K562 (cell line): ENCODE results near the gene SOX15. TPM values are rescaled to one million over a fixed set of nuclear protein-coding genes. Genes with fewer than 3 reads are reported as not detected.

Experiments
- ATAC-seq: fragments of 200-7000 bp; cut with Tn5 transposase; 3 replicates; pipeline ENCODE4 v1.9.1; 2020; ENCODE audit warnings: moderate library complexity
- BruUV-seq: library from RNA; stranded (reverse); fragments of 400-500 nt; replicated peaks from 2 replicates; lab custom pipeline; 2021; lab: Mats Ljungman, UMichigan
- CTCF ChIA-PET: fragments of 300-600 bp; formaldehyde crosslinking; extraction: SDS; loops from one replicate; lab custom pipeline; 2021; ENCODE audit warnings: low intra/inter-chr PET ratio; lab: Yijun Ruan, JAX
- POLR2A ChIA-PET: fragments of 300-600, 350-650 bp; sonication (Branson Sonifier 250); formaldehyde crosslinking; extraction: SDS; loops from one replicate; lab custom pipeline; 2021; ENCODE audit warnings: antibody characterized with exemption, inconsistent platforms; lab: Yijun Ruan, JAX
- DNase-seq, 4 experiments: peaks; one replicate each; pipeline versions ENCODE4 v3.0.0 to v3.0.0-alpha.2; 2011 to 2018; ENCODE audit warnings: low spot score in 3 of 4, mixed read lengths in 3 of 4; ENCODE audit errors: extremely low read depth in 1 of 4
- FAIRE-seq: peaks from 2 replicates; lab custom pipeline; 2011; peaks lifted over from hg19 to GRCh38; lab: Jason Lieb, UNC
- H2AFZ ChIP-seq: 2 replicates; pipeline ENCODE4 v1.6.0; 2011; ENCODE audit warnings: low read depth, low read length, control low read depth, inconsistent platforms
- H3K27ac ChIP-seq: fragments of 200-600 bp; 3 replicates; pipeline ENCODE4 v1.8.0; 2011; ENCODE audit warnings: low read depth, mild to moderate bottlenecking, control low read depth, inconsistent platforms, low read length, moderate library complexity, mixed read lengths; ENCODE audit errors: extremely low read depth
- H3K27me3 ChIP-seq, 2 experiments: fragments of 300-600 bp in 1 of 2; 2 replicates in 1 of 2; 3 replicates in 1 of 2; pipeline versions ENCODE4 v1.6.0 to v1.8.0; 2011; ENCODE audit warnings: inconsistent platforms in 2 of 2, low read length in 2 of 2, mild to moderate bottlenecking in 1 of 2, mixed read lengths in 1 of 2, moderate library complexity in 1 of 2; ENCODE audit not compliant: control insufficient read depth in 2 of 2, insufficient read depth in 2 of 2
- H3K36me3 ChIP-seq: fragments of 300-600 bp; 3 replicates; pipeline ENCODE4 v1.8.0; 2011; ENCODE audit warnings: mild to moderate bottlenecking, low read length, inconsistent platforms; ENCODE audit not compliant: control insufficient read depth, insufficient read depth
- H3K4me1 ChIP-seq, 2 experiments: fragments of 200-600 bp in 1 of 2; replicated peaks in 1 of 2; 2 replicates in 1 of 2; 3 replicates in 1 of 2; pipeline versions ENCODE4 v1.5.1 to v1.8.0; 2011; ENCODE audit warnings: inconsistent platforms in 2 of 2, low read length in 2 of 2, mild to moderate bottlenecking in 1 of 2, mixed read lengths in 1 of 2, moderate library complexity in 1 of 2; ENCODE audit not compliant: control insufficient read depth in 2 of 2, insufficient read depth in 2 of 2
- H3K4me2 ChIP-seq: 2 replicates; pipeline ENCODE4 v1.6.1; 2011; ENCODE audit warnings: low read length, control low read depth, inconsistent platforms, mixed read lengths; ENCODE audit not compliant: insufficient read depth
- H3K4me3 ChIP-seq: fragments of 200-600 bp; sonication (generic), shearing (Covaris generic); 2 replicates; pipeline ENCODE4 v1.5.1; 2016; ENCODE audit warnings: control low read depth, inconsistent platforms
- H3K79me2 ChIP-seq: fragments of 200-600 bp; 3 replicates; pipeline ENCODE4 v1.8.0; 2011; ENCODE audit warnings: low read length, inconsistent platforms; ENCODE audit not compliant: control insufficient read depth, insufficient read depth
- H3K9ac ChIP-seq, 2 experiments: 2 replicates each; pipeline versions ENCODE4 v1.6.0 to v1.6.1; 2011; ENCODE audit warnings: low read depth in 2 of 2, low read length in 2 of 2, control low read depth in 1 of 2, inconsistent platforms in 1 of 2, mild to moderate bottlenecking in 1 of 2, mixed read lengths in 1 of 2; ENCODE audit not compliant: insufficient read depth in 1 of 2
- H3K9me1 ChIP-seq: one replicate; pipeline ENCODE4 v1.6.0; 2011; ENCODE audit warnings: inconsistent platforms, mild to moderate bottlenecking, low read length, moderate library complexity; ENCODE audit not compliant: control insufficient read depth, insufficient read depth
- H3K9me3 ChIP-seq: replicated peaks from 2 replicates; pipeline ENCODE4 v1.5.1; 2011; ENCODE audit warnings: low read depth, low read length, inconsistent platforms; ENCODE audit not compliant: control insufficient read depth, insufficient read depth
- H4K20me1 ChIP-seq: replicated peaks from 2 replicates; pipeline ENCODE4 v1.6.1; 2011; ENCODE audit warnings: low read length, inconsistent platforms, mixed read lengths; ENCODE audit not compliant: control insufficient read depth, insufficient read depth
- FOS ChIP-seq: IDR thresholded peaks from 3 replicates; pipeline ENCODE4 v1.6.1; 2011; ENCODE audit not compliant: insufficient read length; ENCODE audit errors: extremely low read depth
- KDM5B ChIP-seq: fragments of 200-600 bp; sonication (generic); IDR thresholded peaks from 2 replicates; pipeline ENCODE4 v1.6.1; 2012; ENCODE audit warnings: low read depth, mild to moderate bottlenecking, moderate library complexity, low read length, control low read depth, inconsistent platforms; ENCODE audit not compliant: insufficient replicate concordance
- NFIC ChIP-seq: fragments of 450-650 bp; IDR thresholded peaks from 2 replicates; pipeline ENCODE4 v1.6.1; 2017; ENCODE audit warnings: mild to moderate bottlenecking, inconsistent platforms
- NR4A1 ChIP-seq, 2 experiments: fragments of 250-450 bp in 1 of 2; fragments of 450-650 bp in 1 of 2; sonication (Bioruptor Pico) in 1 of 2; IDR thresholded peaks; 2 replicates each; pipeline versions ENCODE4 v1.4.0 to v1.6.1; 2016 to 2020; ENCODE audit warnings: mild to moderate bottlenecking in 2 of 2, missing compliant biosample characterization in 1 of 2, missing genetic modification characterization in 1 of 2, moderate library complexity in 1 of 2
- SLC30A9 ChIP-seq: fragments of 250-450 bp; sonication (Bioruptor Pico); IDR thresholded peaks from 2 replicates; pipeline ENCODE4 v1.8.0; 2022; ENCODE audit warnings: mild to moderate bottlenecking, moderate library complexity
- WGBS: fragments of 100-300 bp; shearing (Covaris generic); methylation state at CpG from one replicate; pipeline ENCODE4 v1.1.6; 2016; ENCODE audit warnings: low coverage, mixed read lengths; ENCODE audit not compliant: insufficient coverage; ENCODE audit errors: missing lambda C conversion rate; 5-methylcytosine and 5-hydroxymethylcytosine counted together
- in situ Hi-C: fragments of 300-500 bp; cut with MboI; formaldehyde crosslinking; loops from 4 replicates; pipeline ENCODE4 v1.15.0; 2018; ENCODE audit warnings: inconsistent platforms, mixed read lengths
- intact Hi-C: fragments of 100-400 bp; cut with micrococcal nuclease; formaldehyde crosslinking; loops from 2 replicates; pipeline ENCODE4 v1.14.2; 2022
- polyA plus RNA-seq, 8 experiments: library from polyadenylated mRNA; depleted of rRNA in 4 of 8; stranded (reverse) in 5 of 8; unstranded in 3 of 8; fragments of >200 nt; fragmentation: Nextera tagmentation in 2 of 8; fragmentation: Illumina TruSeq in 1 of 8; extraction: Ambion mirVana in 2 of 8; extraction: Trizol in 1 of 8; gene quantifications; 2 replicates each; pipeline versions ENCODE4 v1.2.1 to v1.2.3, GENCODE V29; 2011 to 2014; ENCODE audit warnings: inconsistent platforms in 1 of 8, missing spikeins in 1 of 8
- total RNA-seq, 7 experiments: library from RNA; depleted of rRNA in 6 of 7; stranded (reverse); fragments of >200 nt in 6 of 7; fragmentation: Illumina TruSeq in 2 of 7; extraction: Trizol in 2 of 7; gene quantifications; 2 replicates each; pipeline versions ENCODE4 v1.2.1 to v1.2.3, GENCODE V29; 2011 to 2021; ENCODE audit warnings: low replicate concordance in 1 of 7
- TF ChIP-seq, protein P1 (sequence below): sonication (generic); formaldehyde crosslinking; IDR thresholded peaks from 2 replicates; pipeline ENCODE4 v1.8.1; 2023; ENCODE audit warnings: mild to moderate bottlenecking, missing genetic modification reagents

SOX15 gene
- total and polyA plus RNA-seq, 9 of the 15 experiments (the other 6 are each of a cell fraction or from before 2014, with no cell fraction given) = 0.07 to 0.33 (median 0.19) TPM; not detected in 5

DNA sequence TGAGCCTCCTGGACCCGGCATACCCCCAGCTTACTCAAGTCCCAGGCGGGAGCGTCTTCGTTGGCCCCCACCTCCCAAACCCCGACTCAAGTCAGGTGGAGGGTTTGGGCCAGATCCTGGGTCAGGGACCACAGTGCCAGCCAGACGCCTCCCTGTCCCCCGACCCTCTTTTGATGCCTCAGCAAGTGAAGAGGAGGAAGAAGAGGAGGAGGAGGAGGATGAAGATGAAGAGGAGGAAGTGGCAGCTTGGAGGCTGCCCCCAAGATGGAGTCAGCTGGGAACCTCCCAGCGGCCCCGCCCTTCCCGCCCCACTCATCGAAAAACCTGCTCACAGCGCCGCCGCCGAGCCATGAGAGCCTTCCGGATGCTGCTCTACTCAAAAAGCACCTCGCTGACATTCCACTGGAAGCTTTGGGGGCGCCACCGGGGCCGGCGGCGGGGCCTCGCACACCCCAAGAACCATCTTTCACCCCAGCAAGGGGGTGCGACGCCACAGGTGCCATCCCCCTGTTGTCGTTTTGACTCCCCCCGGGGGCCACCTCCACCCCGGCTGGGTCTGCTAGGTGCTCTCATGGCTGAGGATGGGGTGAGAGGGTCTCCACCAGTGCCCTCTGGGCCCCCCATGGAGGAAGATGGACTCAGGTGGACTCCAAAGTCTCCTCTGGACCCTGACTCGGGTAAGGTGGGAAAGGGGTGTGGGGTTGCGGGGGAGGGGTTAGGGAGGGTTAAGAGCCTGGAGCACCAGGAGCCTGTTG lies 26.6 kb downstream of the SOX15 start (continued):
- TF ChIP-seq, protein P1, sequence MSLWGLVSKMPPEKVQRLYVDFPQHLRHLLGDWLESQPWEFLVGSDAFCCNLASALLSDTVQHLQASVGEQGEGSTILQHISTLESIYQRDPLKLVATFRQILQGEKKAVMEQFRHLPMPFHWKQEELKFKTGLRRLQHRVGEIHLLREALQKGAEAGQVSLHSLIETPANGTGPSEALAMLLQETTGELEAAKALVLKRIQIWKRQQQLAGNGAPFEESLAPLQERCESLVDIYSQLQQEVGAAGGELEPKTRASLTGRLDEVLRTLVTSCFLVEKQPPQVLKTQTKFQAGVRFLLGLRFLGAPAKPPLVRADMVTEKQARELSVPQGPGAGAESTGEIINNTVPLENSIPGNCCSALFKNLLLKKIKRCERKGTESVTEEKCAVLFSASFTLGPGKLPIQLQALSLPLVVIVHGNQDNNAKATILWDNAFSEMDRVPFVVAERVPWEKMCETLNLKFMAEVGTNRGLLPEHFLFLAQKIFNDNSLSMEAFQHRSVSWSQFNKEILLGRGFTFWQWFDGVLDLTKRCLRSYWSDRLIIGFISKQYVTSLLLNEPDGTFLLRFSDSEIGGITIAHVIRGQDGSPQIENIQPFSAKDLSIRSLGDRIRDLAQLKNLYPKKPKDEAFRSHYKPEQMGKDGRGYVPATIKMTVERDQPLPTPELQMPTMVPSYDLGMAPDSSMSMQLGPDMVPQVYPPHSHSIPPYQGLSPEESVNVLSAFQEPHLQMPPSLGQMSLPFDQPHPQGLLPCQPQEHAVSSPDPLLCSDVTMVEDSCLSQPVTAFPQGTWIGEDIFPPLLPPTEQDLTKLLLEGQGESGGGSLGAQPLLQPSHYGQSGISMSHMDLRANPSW = no peak
- TF ChIP-seq FOS = no peak

DNA sequence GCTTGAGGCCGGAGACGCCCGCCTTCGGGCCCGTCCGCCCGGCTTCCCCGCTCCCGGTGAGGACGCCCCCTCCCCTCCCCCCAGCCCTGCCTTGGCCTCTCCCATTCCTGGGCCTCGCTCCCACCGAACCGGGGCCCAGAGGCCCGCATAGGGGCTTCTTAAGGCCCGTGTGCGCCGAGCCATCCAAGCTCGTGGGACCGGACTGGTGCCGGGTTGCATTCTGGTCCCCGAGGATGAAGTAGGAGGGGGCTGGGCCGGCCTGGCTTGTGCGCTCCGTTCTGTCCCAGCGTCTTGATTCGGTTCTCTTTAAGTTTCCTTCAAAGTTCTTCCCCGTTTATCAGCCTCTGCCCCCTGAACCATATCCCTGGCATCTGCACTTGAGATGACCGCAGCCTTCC lies 27.7 kb downstream of the SOX15 start:
- 0% methylated on average over 14 of the region's 28 CpGs for WGBS
- Histone ChIP-seq H3K4me2 (peak overlapping the region; percentile 98), H4K20me1 (no peaks in the 10 kb centered on the region), H3K9me3 (no peaks in the 10 kb centered on the region), H3K79me2 (peaks cover 33% of the 10 kb centered on the region), H3K36me3 (peaks cover 43% of the 10 kb centered on the region; the same call in 2 of the 3 replicates), H3K4me1 (peaks cover 10 to 47% of the 10 kb centered on the region in 2 experiments; a peak in 4 of 5 replicates), H3K27ac (peak overlapping the region; percentile 81), H3K27me3 (no peaks in the 10 kb centered on the region), H3K9ac (peak overlapping the region; percentile 85 to 95), H3K9me1 (no peaks in the 10 kb centered on the region), H2AFZ (no peak overlapping the region), H3K4me3 (peak overlapping the region; percentile 76)
- in situ Hi-C loops (loop anchor here (25.0 kb wide), 1 partner anchor 525 kb away; the partner anchor contains the start of genes SLC16A11 and SLC16A13), intact Hi-C loops (loop anchor here (5.0 kb wide), 1 partner anchor 205 kb away; the partner anchor contains the start of gene TMEM95)
- ATAC-seq = peak; percentile 20
- ChIA-PET CTCF (interaction anchor here (1.4 kb wide), 1 partner anchor 126 kb away, joined by 4 read pairs; the partner anchor contains the start of genes TP53 and WRAP53), POLR2A (no interaction called here)
- peak in 2 of 4 experiments; percentile 56 to 60 for DNase-seq
- FAIRE-seq = no peak
- TF ChIP-seq NR4A1 (CRISPR knock-in tag; IDR thresholded peaks at IDR 0.05) (no peak), NR4A1 (tag; IDR thresholded peaks at IDR 0.05) (no peak), SLC30A9 (CRISPR knock-in tag) (no peak), KDM5B (peak; percentile 7), NFIC (no peak)
- TSS peak; percentile 64 for BruUV-seq
